Parathyroid adenoma (tissue), 2 donors: ENCODE data around the gene TEX47.
A peak's percentile ranks its signal among the peaks of the same experiment; 100 is the strongest.

ENCODE experiments used
- H2AFZ ChIP-seq: fragments of 300-600 bp; sonication (generic); one replicate; pipeline ENCODE4 v1.7.0; 2017; ENCODE audit warnings: antibody characterized with exemption, mild to moderate bottlenecking
- H3K27ac ChIP-seq: fragments of 300-600 bp; sonication (generic); one replicate; pipeline ENCODE4 v1.7.0; 2017
- H3K27me3 ChIP-seq: fragments of 300-600 bp; sonication (generic); one replicate; pipeline ENCODE4 v1.7.0; 2017; ENCODE audit warnings: low read length; ENCODE audit not compliant: control insufficient read depth, insufficient read depth
- H3K36me3 ChIP-seq: fragments of 300-600 bp; sonication (generic); one replicate; pipeline ENCODE4 v1.7.0; 2017; ENCODE audit warnings: low read length; ENCODE audit not compliant: control insufficient read depth, insufficient read depth
- H3K4me1 ChIP-seq: fragments of 300-600 bp; sonication (generic); one replicate; pipeline ENCODE4 v1.7.0; 2017; ENCODE audit warnings: control low read depth
- H3K4me2 ChIP-seq: fragments of 300-600 bp; sonication (generic); one replicate; pipeline ENCODE4 v1.7.0; 2017; ENCODE audit warnings: low read length
- H3K4me3 ChIP-seq: fragments of 300-600 bp; sonication (generic); one replicate; pipeline ENCODE4 v1.7.0; 2017; ENCODE audit warnings: low read depth, low read length
- H3K79me2 ChIP-seq: fragments of 300-600 bp; sonication (generic); one replicate; pipeline ENCODE4 v1.7.0; 2017; ENCODE audit warnings: control low read depth
- H3K9ac ChIP-seq: fragments of 300-600 bp; sonication (generic); one replicate; pipeline ENCODE4 v1.7.0; 2017; ENCODE audit warnings: mild to moderate bottlenecking
- H3K9me3 ChIP-seq: fragments of 300-600 bp; sonication (generic); one replicate; pipeline ENCODE4 v1.7.0; 2017; ENCODE audit warnings: low read length; ENCODE audit not compliant: control insufficient read depth
- TF ChIP-seq, protein P1 (sequence below): fragments of 300-600 bp; sonication (generic); IDR thresholded peaks from one replicate; pipeline ENCODE4 v1.7.0; 2017; ENCODE audit warnings: antibody characterized with exemption, mild to moderate bottlenecking
- donor health status: primary hyperparathyroidism.

Gene TEX47

GRCh38 chr7:88761779-88762178 lies 33.8 kb downstream of the TEX47 start:
- Histone ChIP-seq H3K9me3 (no peaks in the 10 kb centered on the region), H3K27me3 (peaks cover 5% of the 10 kb centered on the region), H3K36me3 (no peaks in the 10 kb centered on the region), H3K79me2 (no peaks in the 10 kb centered on the region), H3K9ac (no peak overlapping the region), H2AFZ (no peak overlapping the region), H3K4me1 (no peaks in the 10 kb centered on the region), H3K4me2 (no peak overlapping the region), H3K4me3 (no peak overlapping the region), H3K27ac (no peak overlapping the region)
- TF ChIP-seq, protein P1, sequence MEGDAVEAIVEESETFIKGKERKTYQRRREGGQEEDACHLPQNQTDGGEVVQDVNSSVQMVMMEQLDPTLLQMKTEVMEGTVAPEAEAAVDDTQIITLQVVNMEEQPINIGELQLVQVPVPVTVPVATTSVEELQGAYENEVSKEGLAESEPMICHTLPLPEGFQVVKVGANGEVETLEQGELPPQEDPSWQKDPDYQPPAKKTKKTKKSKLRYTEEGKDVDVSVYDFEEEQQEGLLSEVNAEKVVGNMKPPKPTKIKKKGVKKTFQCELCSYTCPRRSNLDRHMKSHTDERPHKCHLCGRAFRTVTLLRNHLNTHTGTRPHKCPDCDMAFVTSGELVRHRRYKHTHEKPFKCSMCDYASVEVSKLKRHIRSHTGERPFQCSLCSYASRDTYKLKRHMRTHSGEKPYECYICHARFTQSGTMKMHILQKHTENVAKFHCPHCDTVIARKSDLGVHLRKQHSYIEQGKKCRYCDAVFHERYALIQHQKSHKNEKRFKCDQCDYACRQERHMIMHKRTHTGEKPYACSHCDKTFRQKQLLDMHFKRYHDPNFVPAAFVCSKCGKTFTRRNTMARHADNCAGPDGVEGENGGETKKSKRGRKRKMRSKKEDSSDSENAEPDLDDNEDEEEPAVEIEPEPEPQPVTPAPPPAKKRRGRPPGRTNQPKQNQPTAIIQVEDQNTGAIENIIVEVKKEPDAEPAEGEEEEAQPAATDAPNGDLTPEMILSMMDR = no peak

- Histone ChIP-seq H3K9ac (no peak overlapping the region), H3K27me3 (peaks cover 5% of the 10 kb centered on the region), H3K4me3 (no peak overlapping the region), H3K9me3 (no peaks in the 10 kb centered on the region), H3K27ac (no peak overlapping the region), H3K79me2 (no peaks in the 10 kb centered on the region), H2AFZ (no peak overlapping the region), H3K4me2 (no peak overlapping the region), H3K36me3 (no peaks in the 10 kb centered on the region), H3K4me1 (no peaks in the 10 kb centered on the region)
- TF ChIP-seq, protein P1 = no peak
These were observed 35.4 kb downstream of the TEX47 start for GRCh38 chr7:88760136-88760515.

- peak within 1 kb of the TSS; percentile 39 for H3K4me3 ChIP-seq
- peak within 1 kb of the TSS; percentile 78 for H3K4me2 ChIP-seq
- H3K9me3 ChIP-seq = no peaks in the 10 kb centered on the region
- TF ChIP-seq, protein P1 = no peak
- H3K36me3 ChIP-seq = no peaks in the 10 kb centered on the region
- H3K9ac ChIP-seq = no peak within 1 kb of the TSS
- no peaks in the 10 kb centered on the region for H3K79me2 ChIP-seq
- H3K27ac ChIP-seq = no peak within 1 kb of the TSS
- H3K4me1 ChIP-seq = no peaks in the 10 kb centered on the region
- peaks cover 5% of the 10 kb centered on the region for H3K27me3 ChIP-seq
- peak within 1 kb of the TSS; percentile 39 for H2AFZ ChIP-seq
These were observed 36.1 kb downstream of the TEX47 start, which contains the start of gene ZNF804B for GRCh38 chr7:88759230-88760135. Gene ZNF804B, plus strand, starts transcription at chr7:88759700. Its CDS starts 277 bp downstream, at chr7:88759977.

DNA sequence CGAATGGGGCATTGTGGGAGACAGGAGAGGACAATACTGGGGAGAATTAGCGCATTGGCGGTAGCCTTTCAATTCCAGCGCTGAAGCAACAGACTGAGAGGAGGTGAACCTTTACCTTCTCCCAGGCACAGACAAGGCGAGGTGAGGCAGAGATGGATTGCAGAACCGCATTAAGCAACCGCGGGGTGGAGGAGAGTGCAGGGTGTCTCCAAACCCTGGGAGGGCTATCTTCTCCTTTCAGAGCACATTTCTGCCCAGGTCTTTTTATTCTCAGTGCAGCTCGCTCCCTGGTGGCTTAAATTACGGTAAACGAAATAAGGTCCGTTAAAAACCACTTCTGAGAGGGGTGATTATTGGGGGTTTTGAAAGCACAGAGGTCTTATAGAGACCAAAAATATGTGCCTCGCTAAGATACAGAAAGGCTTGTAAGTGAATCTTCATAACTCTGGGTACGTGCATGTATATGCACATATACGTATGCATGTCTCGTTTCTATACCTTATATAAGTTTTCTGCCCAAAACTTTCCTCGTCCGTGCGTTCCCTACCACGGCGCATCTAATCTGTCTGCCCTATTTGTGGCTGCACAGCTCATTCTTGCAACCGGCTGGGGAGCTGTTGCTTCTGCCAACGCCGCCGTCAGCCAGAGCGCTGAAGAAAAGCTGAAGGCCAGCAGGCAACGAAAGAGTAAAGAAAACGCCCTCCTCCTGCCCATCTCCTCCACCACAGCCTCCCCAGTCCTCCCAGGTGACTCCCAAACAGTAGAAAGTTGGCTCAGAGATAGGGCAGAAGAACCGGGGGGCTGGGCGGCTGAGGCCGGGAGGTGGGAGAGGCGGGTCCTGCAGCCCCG lies 36.9 kb downstream of the TEX47 start:
- H3K4me2 ChIP-seq = peak overlapping the region; percentile 78
- peak overlapping the region; percentile 39 for H2AFZ ChIP-seq
- H3K27me3 ChIP-seq = peaks cover 5% of the 10 kb centered on the region
- TF ChIP-seq, protein P1 = no peak
- no peaks in the 10 kb centered on the region for H3K9me3 ChIP-seq
- H3K4me1 ChIP-seq = no peaks in the 10 kb centered on the region
- no peak overlapping the region for H3K9ac ChIP-seq
- no peaks in the 10 kb centered on the region for H3K79me2 ChIP-seq
- peak overlapping the region; percentile 39 for H3K4me3 ChIP-seq
- no peak overlapping the region for H3K27ac ChIP-seq
- no peaks in the 10 kb centered on the region for H3K36me3 ChIP-seq
